OCI-LY7 (cell line): ENCODE measurements around the gene ESYT2.

Experiments used
- CTCF ChIP-seq: fragments of 200-600 bp; sonication (generic); conservative IDR thresholded peaks from 2 replicates; pipeline ENCODE4 v1.5.1; 2014; ENCODE audit warnings: mild to moderate bottlenecking, antibody characterized with exemption, low read length, moderate library complexity, mixed read lengths
- EZH2phosphoT487 ChIP-seq: fragments of 200-600 bp; sonication (generic); IDR thresholded peaks from 2 replicates; pipeline ENCODE4 v1.6.1; 2018; ENCODE audit warnings: low read depth, borderline replicate concordance, mild to moderate bottlenecking, mixed run types, antibody characterized with exemption, low read length, moderate library complexity, mixed read lengths

GRCh38 chr7:158710651-158711102 is 118.6 kb downstream of the ESYT2 start:
- no peak for TF ChIP-seq CTCF
- TF ChIP-seq EZH2phosphoT487: no peak
